NB4 (cell line): ENCODE data around the gene SELENOT.

Source experiments
- CTCF ChIP-seq: IDR thresholded peaks from one replicate; pipeline ENCODE4 v1.5.1; 2012; ENCODE audit warnings: low read depth, low read length
- MAX ChIP-seq: IDR thresholded peaks from 2 replicates; pipeline ENCODE4 v1.6.1; 2011; ENCODE audit warnings: low read depth, low read length
- MYC ChIP-seq: IDR thresholded peaks from 2 replicates; pipeline ENCODE4 v1.6.1; 2011; ENCODE audit warnings: low read depth, low read length
- POLR2A ChIP-seq: IDR thresholded peaks from 2 replicates; pipeline ENCODE4 v1.6.1; 2011; ENCODE audit warnings: mild to moderate bottlenecking; ENCODE audit not compliant: insufficient read length; ENCODE audit errors: extremely low read depth

- no peak for TF ChIP-seq CTCF
- no peak for TF ChIP-seq POLR2A
- TF ChIP-seq MYC = no peak
- no peak for TF ChIP-seq MAX
Measured at GRCh38 chr3:150605998-150606641, 3.0 kb downstream of the SELENOT start.
